Fibroblast of the aortic adventitia (primary cell): Measurements from ENCODE around the gene EXOC4. TPM values are rescaled to one million over a fixed set of nuclear protein-coding genes. Genes with fewer than 3 reads are reported as not detected.

Experiments
- DNase-seq: peaks from one replicate; pipeline ENCODE4 v3.0.0-alpha.2; 2010; ENCODE audit warnings: low read depth
- H3K4me3 ChIP-seq: 2 replicates; pipeline ENCODE4 v1.5.1; 2011; ENCODE audit warnings: low read depth, mild to moderate bottlenecking, control low read depth, low read length, moderate library complexity
- total RNA-seq: library from RNA; depleted of rRNA; stranded (reverse); fragments of >200 nt; gene quantifications from 2 replicates; pipeline ENCODE4 v1.2.3, GENCODE V29; 2012; ENCODE audit warnings: low replicate concordance
- TF ChIP-seq, protein P1 (sequence below): IDR thresholded peaks from 2 replicates; pipeline ENCODE4 v1.5.1; 2011; ENCODE audit warnings: mild to moderate bottlenecking, low read length, control low read depth, inconsistent platforms; ENCODE audit not compliant: insufficient read depth

EXOC4 gene
- total RNA-seq, 1 donor = 105 TPM

DNA sequence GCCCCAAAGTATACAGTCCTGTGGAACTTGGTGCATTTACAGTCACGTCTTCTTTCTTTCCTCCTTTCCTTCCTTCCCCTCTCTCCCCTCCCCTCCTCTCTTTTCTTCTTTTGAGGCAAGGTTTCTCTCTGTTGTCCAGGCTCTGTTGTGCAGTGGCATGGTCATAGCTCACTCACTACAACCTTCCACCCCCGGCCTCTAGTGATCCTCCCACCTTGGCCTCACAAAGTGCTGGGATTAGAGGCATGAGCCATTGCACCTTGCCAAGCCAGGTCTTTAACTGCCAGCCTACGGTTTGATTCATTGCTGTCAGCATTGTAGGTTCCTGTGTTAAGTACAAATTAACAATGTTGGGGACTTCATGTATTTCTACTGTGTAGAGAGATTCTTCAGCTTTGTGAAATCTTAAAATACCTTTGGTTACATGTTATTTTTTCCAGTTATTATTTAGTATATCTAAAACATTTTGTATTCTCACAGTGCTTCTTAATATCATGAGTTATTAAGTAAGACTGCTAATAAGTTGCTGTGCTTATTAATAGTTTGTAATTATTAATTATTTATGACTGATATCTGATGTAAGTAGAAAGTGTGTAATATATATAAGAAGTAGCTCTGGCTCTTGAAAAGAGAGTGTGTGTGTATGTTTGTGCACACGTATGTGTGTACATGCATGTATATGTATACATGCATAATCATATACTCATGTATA is 320.8 kb downstream of the EXOC4 start:
- TF ChIP-seq, protein P1, sequence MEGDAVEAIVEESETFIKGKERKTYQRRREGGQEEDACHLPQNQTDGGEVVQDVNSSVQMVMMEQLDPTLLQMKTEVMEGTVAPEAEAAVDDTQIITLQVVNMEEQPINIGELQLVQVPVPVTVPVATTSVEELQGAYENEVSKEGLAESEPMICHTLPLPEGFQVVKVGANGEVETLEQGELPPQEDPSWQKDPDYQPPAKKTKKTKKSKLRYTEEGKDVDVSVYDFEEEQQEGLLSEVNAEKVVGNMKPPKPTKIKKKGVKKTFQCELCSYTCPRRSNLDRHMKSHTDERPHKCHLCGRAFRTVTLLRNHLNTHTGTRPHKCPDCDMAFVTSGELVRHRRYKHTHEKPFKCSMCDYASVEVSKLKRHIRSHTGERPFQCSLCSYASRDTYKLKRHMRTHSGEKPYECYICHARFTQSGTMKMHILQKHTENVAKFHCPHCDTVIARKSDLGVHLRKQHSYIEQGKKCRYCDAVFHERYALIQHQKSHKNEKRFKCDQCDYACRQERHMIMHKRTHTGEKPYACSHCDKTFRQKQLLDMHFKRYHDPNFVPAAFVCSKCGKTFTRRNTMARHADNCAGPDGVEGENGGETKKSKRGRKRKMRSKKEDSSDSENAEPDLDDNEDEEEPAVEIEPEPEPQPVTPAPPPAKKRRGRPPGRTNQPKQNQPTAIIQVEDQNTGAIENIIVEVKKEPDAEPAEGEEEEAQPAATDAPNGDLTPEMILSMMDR = no peak
- no peak overlapping the region for H3K4me3 ChIP-seq
- DNase-seq = no peak

DNA sequence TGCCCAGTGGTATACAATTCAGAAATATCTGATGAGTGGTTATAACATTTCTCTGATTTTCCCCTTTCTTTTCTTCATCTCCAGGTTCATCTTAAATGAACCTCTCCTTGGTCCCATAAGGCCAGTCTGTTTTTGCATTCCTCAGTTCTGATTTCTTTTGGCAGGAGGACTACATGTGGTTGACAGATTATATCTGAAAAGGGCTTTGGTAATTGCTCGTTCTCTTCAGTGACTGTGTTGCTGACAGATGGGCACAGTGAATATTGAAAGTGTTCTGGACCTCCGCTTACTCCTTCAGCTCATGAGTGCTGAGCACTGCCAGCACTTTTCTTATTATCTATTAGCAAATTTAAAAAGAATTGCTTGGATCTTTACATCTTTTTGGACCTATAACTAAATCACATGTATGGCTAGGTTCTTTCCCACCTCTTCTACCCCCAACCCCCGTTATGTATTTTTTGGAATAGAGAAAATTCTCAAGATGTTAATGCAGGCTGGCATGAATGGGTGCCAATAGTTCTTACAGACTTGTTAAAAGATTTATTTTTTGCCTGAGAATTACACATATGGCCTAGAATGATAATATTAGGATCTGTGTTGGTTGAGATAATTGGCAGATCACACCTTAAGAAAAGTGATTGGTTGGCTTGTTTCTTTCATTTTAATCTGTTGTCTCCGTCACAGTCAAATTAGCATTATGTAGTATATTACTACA is 323.0 kb downstream of the EXOC4 start:
- TF ChIP-seq, protein P1 = no peak
- DNase-seq = peak; percentile 19
- no peak overlapping the region for H3K4me3 ChIP-seq

DNA sequence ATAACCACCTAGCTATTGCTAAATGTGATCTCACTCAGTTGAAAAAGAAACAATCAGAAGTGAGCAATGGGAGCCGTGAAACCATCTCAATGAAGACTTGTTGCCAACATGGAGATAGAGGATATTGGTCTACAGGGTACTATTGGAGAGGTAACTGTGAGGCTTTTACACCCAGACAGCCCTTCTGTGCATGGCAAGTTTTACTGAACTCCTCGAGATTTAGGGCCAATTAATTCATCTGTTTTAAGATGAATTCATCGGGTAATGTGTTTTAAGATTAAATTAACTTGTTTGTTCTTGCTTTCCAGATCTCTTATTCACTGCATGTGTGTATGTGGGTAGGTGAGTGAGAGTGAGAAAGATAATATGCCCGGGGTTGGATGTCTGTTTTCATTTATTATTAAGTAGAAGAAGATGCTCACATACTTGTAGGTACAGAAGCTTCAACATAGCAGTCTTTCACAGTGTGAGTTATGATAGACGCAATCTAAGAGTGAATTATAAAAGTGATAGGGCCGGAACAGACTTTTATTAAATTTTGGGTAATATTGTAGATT is 323.8 kb downstream of the EXOC4 start:
- DNase-seq = no peak
- H3K4me3 ChIP-seq = no peak overlapping the region
- TF ChIP-seq, protein P1 = no peak

DNA sequence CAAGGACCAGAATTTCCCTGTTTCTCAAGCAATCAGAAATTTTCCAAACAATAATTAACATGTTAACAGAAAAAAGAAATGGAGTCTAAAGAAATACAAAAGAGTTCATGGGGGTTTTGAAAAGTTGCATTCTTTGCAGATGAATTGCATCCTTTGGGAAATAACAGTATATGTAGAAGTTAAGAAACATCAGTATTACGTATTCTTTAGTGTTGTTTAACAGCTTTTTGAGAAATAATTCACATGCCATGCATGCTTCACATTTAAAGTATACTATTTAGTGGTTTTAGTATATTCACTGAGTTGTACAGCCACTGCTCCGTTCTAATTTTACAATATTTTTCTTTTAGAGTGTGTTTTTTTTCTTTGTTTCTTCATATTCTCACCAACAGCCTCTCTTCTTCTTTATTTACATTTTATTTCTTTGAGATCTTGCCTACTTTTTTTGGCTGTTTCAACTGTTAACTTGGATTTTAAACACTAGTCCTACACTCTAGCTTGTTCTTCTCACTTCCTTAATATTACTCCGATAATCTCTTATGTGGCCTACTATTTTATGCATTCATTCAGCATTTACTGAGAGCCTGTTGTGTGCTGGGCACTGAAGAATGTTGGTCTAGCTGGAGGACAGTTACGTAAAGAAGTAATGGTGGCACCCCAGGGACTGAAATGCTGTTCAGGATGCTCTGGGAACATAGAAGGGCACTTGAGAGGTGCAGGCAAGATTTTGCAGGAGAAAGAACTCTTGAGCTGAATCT is 330.1 kb downstream of the EXOC4 start:
- no peak overlapping the region for H3K4me3 ChIP-seq
- TF ChIP-seq, protein P1 = no peak
- DNase-seq = peak; percentile 91

DNA sequence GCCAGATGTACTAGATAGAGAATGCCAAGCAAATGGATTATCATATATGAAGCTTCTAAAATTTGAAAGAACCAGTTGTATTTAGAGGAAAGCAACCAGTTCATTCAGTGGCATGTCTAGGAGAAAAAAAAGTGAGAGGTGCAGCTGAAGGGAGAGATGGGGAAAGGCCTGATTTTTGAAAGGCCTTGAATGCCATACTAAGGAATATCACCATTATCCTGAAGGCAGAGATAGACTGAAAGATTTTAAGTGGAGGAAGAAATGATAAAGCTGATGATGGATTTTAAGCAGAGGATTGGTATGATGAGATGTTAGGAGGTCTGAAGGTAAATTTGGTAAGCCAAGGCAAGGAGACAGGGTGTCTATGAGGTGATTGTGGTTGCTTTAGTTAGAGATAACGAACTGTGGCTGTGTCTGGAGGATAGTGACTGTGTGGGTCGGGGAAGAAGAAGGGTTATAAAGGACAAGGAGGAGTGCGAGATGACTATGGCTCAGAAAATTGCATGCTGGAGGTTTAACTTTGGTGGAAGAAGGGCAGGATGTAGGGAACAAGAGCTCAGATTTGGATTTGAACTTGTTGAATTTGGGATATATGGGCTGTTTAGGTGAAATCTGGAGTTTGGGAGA is 330.8 kb downstream of the EXOC4 start:
- H3K4me3 ChIP-seq = no peak overlapping the region
- TF ChIP-seq, protein P1 = no peak
- no peak for DNase-seq

DNA sequence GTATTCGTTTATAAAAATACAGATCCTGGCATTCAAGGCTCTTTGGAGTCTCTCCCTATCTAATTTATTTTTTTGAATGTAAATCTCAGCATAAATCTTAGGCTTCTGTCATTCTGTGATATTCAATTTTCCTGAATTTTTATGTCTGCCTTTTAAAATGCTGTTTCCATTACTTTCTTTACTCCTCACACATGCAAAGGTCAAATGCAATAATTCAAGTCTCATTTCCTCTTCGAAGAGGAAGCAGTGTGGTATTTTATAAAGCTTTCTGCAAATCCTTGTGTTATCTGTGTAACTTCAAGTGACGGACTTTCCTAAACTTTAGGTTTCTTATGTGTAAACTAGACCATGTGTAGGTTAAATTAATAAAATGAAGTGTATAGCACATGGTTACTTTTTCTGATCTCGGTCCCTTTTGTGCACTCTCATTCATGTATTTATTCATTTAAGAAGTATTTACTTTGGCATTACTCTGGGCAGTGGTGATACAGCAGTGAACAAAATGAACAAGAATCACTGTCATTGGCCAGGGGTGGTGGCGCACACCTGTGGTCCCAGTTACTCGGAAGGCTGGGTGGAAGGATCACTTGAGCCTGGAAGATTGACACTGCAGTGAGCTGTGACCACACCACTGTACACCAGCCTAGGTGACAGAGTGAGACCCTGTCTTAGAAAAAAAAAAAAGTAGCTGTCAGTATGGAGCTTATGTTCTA is 332.2 kb downstream of the EXOC4 start:
- no peak for DNase-seq
- TF ChIP-seq, protein P1 = no peak
- H3K4me3 ChIP-seq = no peak overlapping the region
